ENCODE measurements around the gene PLCH1.

The PLCH1 gene

GRCh38 chr3:155675094-155675493, 69.8 kb downstream of the PLCH1 start:
- Histone ChIP-seq H3K36me3 (ENCODE audit: insufficient read depth, low read depth, low read length) (no peaks in the 10 kb centered on the region), H3K9me3 (ENCODE audit: insufficient read depth, low read depth, low read length) (no peaks in the 10 kb centered on the region; the same call in 1 of the 2 replicates), H3K27me3 (ENCODE audit: insufficient read depth, low read length) (no peaks in the 10 kb centered on the region), H3K9ac (ENCODE audit: low read depth, low read length) (no peak overlapping the region), H3K4me3 (ENCODE audit: low read length) (no peak overlapping the region), H3K27ac (ENCODE audit: low read length) (no peak overlapping the region), H3K4me1 (ENCODE audit: insufficient read depth, low read length) (no peaks in the 10 kb centered on the region; the same call in 1 of the 2 replicates)

GRCh38 chr3:155673421-155673820, 71.5 kb downstream of the PLCH1 start:
- no peak overlapping the region for H3K4me3 ChIP-seq (ENCODE audit: low read length)
- H3K9ac ChIP-seq (ENCODE audit: low read depth, low read length) = no peak overlapping the region
- H3K27ac ChIP-seq (ENCODE audit: low read length) = no peak overlapping the region
- H3K27me3 ChIP-seq (ENCODE audit: insufficient read depth, low read length) = no peaks in the 10 kb centered on the region
- no peaks in the 10 kb centered on the region for H3K36me3 ChIP-seq (ENCODE audit: insufficient read depth, low read depth, low read length)
- no peaks in the 10 kb centered on the region; the same call in 1 of the 2 replicates for H3K4me1 ChIP-seq (ENCODE audit: insufficient read depth, low read length)
- H3K9me3 ChIP-seq (ENCODE audit: insufficient read depth, low read depth, low read length) = no peaks in the 10 kb centered on the region

GRCh38 chr3:155670335-155670734, 74.5 kb downstream of the PLCH1 start:
- Histone ChIP-seq H3K36me3 (ENCODE audit: insufficient read depth, low read depth, low read length) (no peaks in the 10 kb centered on the region), H3K27me3 (ENCODE audit: insufficient read depth, low read length) (no peaks in the 10 kb centered on the region), H3K4me3 (ENCODE audit: low read length) (no peak overlapping the region), H3K9me3 (ENCODE audit: insufficient read depth, low read depth, low read length) (no peaks in the 10 kb centered on the region), H3K27ac (ENCODE audit: low read length) (no peak overlapping the region), H3K4me1 (ENCODE audit: insufficient read depth, low read length) (peaks cover under 1% of the 10 kb centered on the region; the same call in 1 of the 2 replicates), H3K9ac (ENCODE audit: low read depth, low read length) (no peak overlapping the region)

GRCh38 chr3:155667988-155668387, 76.9 kb downstream of the PLCH1 start:
- no peaks in the 10 kb centered on the region for H3K9me3 ChIP-seq (ENCODE audit: insufficient read depth, low read depth, low read length)
- H3K36me3 ChIP-seq (ENCODE audit: insufficient read depth, low read depth, low read length) = no peaks in the 10 kb centered on the region
- H3K27me3 ChIP-seq (ENCODE audit: insufficient read depth, low read length) = no peaks in the 10 kb centered on the region
- H3K4me1 ChIP-seq (ENCODE audit: insufficient read depth, low read length) = peaks cover 5% of the 10 kb centered on the region; the same call in 1 of the 2 replicates
- H3K27ac ChIP-seq (ENCODE audit: low read length) = no peak overlapping the region
- no peak overlapping the region for H3K4me3 ChIP-seq (ENCODE audit: low read length)
- no peak overlapping the region for H3K9ac ChIP-seq (ENCODE audit: low read depth, low read length)

- no peaks in the 10 kb centered on the region for H3K36me3 ChIP-seq (ENCODE audit: insufficient read depth, low read depth, low read length)
- no peaks in the 10 kb centered on the region for H3K27me3 ChIP-seq (ENCODE audit: insufficient read depth, low read length)
- no peak overlapping the region for H3K9ac ChIP-seq (ENCODE audit: low read depth, low read length)
- H3K4me3 ChIP-seq (ENCODE audit: low read length) = no peak overlapping the region
- no peak overlapping the region for H3K27ac ChIP-seq (ENCODE audit: low read length)
- H3K9me3 ChIP-seq (ENCODE audit: insufficient read depth, low read depth, low read length) = no peaks in the 10 kb centered on the region
- peaks cover 12% of the 10 kb centered on the region; the same call in 1 of the 2 replicates for H3K4me1 ChIP-seq (ENCODE audit: insufficient read depth, low read length)
These were observed 79.8 kb downstream of the PLCH1 start for GRCh38 chr3:155664925-155665695.

- Histone ChIP-seq H3K9me3 (ENCODE audit: insufficient read depth, low read depth, low read length) (no peaks in the 10 kb centered on the region), H3K9ac (ENCODE audit: low read depth, low read length) (no peak overlapping the region), H3K36me3 (ENCODE audit: insufficient read depth, low read depth, low read length) (no peaks in the 10 kb centered on the region), H3K27me3 (ENCODE audit: insufficient read depth, low read length) (no peaks in the 10 kb centered on the region), H3K4me3 (ENCODE audit: low read length) (no peak overlapping the region), H3K4me1 (ENCODE audit: insufficient read depth, low read length) (peaks cover 12% of the 10 kb centered on the region; the same call in 1 of the 2 replicates), H3K27ac (ENCODE audit: low read length) (no peak overlapping the region)
These were observed 81.2 kb downstream of the PLCH1 start for GRCh38 chr3:155663467-155664212.

GRCh38 chr3:155661760-155662159, 83.1 kb downstream of the PLCH1 start:
- no peaks in the 10 kb centered on the region for H3K9me3 ChIP-seq (ENCODE audit: insufficient read depth, low read depth, low read length)
- H3K9ac ChIP-seq (ENCODE audit: low read depth, low read length) = no peak overlapping the region
- H3K36me3 ChIP-seq (ENCODE audit: insufficient read depth, low read depth, low read length) = no peaks in the 10 kb centered on the region
- no peaks in the 10 kb centered on the region for H3K27me3 ChIP-seq (ENCODE audit: insufficient read depth, low read length)
- H3K4me1 ChIP-seq (ENCODE audit: insufficient read depth, low read length) = peaks cover 12% of the 10 kb centered on the region; the same call in 1 of the 2 replicates
- no peak overlapping the region for H3K4me3 ChIP-seq (ENCODE audit: low read length)
- no peak overlapping the region for H3K27ac ChIP-seq (ENCODE audit: low read length)

GRCh38 chr3:155661042-155661441, 83.8 kb downstream of the PLCH1 start:
- Histone ChIP-seq H3K27ac (ENCODE audit: low read length) (no peak overlapping the region), H3K4me1 (ENCODE audit: insufficient read depth, low read length) (peaks cover 12% of the 10 kb centered on the region; the same call in 1 of the 2 replicates)

GRCh38 chr3:155658671-155659261, 86.1 kb downstream of the PLCH1 start:
- peaks cover 7% of the 10 kb centered on the region; the same call in 1 of the 2 replicates for H3K4me1 ChIP-seq (ENCODE audit: insufficient read depth, low read length)
- no peak overlapping the region for H3K27ac ChIP-seq (ENCODE audit: low read length)
- H3K9ac ChIP-seq (ENCODE audit: low read depth, low read length) = no peak overlapping the region
- H3K4me3 ChIP-seq (ENCODE audit: low read length) = no peak overlapping the region
- no peaks in the 10 kb centered on the region for H3K36me3 ChIP-seq (ENCODE audit: insufficient read depth, low read depth, low read length)
- H3K9me3 ChIP-seq (ENCODE audit: insufficient read depth, low read depth, low read length) = no peaks in the 10 kb centered on the region
- H3K27me3 ChIP-seq (ENCODE audit: insufficient read depth, low read length) = no peaks in the 10 kb centered on the region

More at GRCh38 chr3:155661042-155661441, 83.8 kb downstream of the PLCH1 start:
- H3K27me3 ChIP-seq (ENCODE audit: insufficient read depth, low read length) = no peaks in the 10 kb centered on the region
- H3K36me3 ChIP-seq (ENCODE audit: insufficient read depth, low read depth, low read length) = no peaks in the 10 kb centered on the region
- H3K9ac ChIP-seq (ENCODE audit: low read depth, low read length) = no peak overlapping the region
- no peak overlapping the region for H3K4me3 ChIP-seq (ENCODE audit: low read length)
- no peaks in the 10 kb centered on the region for H3K9me3 ChIP-seq (ENCODE audit: insufficient read depth, low read depth, low read length)

- H3K9me3 ChIP-seq (ENCODE audit: insufficient read depth, low read depth, low read length) = no peaks in the 10 kb centered on the region
- no peak overlapping the region for H3K27ac ChIP-seq (ENCODE audit: low read length)
- H3K4me3 ChIP-seq (ENCODE audit: low read length) = no peak overlapping the region
- H3K27me3 ChIP-seq (ENCODE audit: insufficient read depth, low read length) = no peaks in the 10 kb centered on the region
- H3K4me1 ChIP-seq (ENCODE audit: insufficient read depth, low read length) = peaks cover 7% of the 10 kb centered on the region; the same call in 1 of the 2 replicates
- no peak overlapping the region for H3K9ac ChIP-seq (ENCODE audit: low read depth, low read length)
- no peaks in the 10 kb centered on the region for H3K36me3 ChIP-seq (ENCODE audit: insufficient read depth, low read depth, low read length)
These were observed 86.9 kb downstream of the PLCH1 start for GRCh38 chr3:155658006-155658405.

- H3K4me3 ChIP-seq (ENCODE audit: low read length) = no peak overlapping the region
- peaks cover 7% of the 10 kb centered on the region; the same call in 1 of the 2 replicates for H3K4me1 ChIP-seq (ENCODE audit: insufficient read depth, low read length)
- H3K9me3 ChIP-seq (ENCODE audit: insufficient read depth, low read depth, low read length) = no peaks in the 10 kb centered on the region
- H3K27me3 ChIP-seq (ENCODE audit: insufficient read depth, low read length) = no peaks in the 10 kb centered on the region
- no peak overlapping the region for H3K27ac ChIP-seq (ENCODE audit: low read length)
- H3K36me3 ChIP-seq (ENCODE audit: insufficient read depth, low read depth, low read length) = no peaks in the 10 kb centered on the region
- no peak overlapping the region for H3K9ac ChIP-seq (ENCODE audit: low read depth, low read length)
These were observed 87.7 kb downstream of the PLCH1 start for GRCh38 chr3:155657161-155657560.
